ENCODE results near the gene MICALL1.

The MICALL1 gene

GRCh38 chr22:37916311-37916710 is 10.2 kb downstream of the MICALL1 start:
- TF ChIP-seq CTCF (IDR thresholded peaks at IDR 0.05; ENCODE audit: insufficient read depth, missing control alignments) = no peak
- DNase-seq (ENCODE audit: insufficient read length, low spot score) = no peak
- no peak for FAIRE-seq

- no peak for FAIRE-seq
- no peak for TF ChIP-seq CTCF (IDR thresholded peaks at IDR 0.05; ENCODE audit: insufficient read depth, missing control alignments)
- no peak for DNase-seq (ENCODE audit: insufficient read length, low spot score)
These were observed 11.9 kb downstream of the MICALL1 start for GRCh38 chr22:37917874-37918548.

- no peak for DNase-seq (ENCODE audit: insufficient read length, low spot score)
- FAIRE-seq = no peak
- TF ChIP-seq CTCF (IDR thresholded peaks at IDR 0.05; ENCODE audit: insufficient read depth, missing control alignments) = no peak
These were observed 12.6 kb downstream of the MICALL1 start for GRCh38 chr22:37918580-37919270.

- no peak for TF ChIP-seq CTCF (IDR thresholded peaks at IDR 0.05; ENCODE audit: insufficient read depth, missing control alignments)
- FAIRE-seq = no peak
These were observed 14.0 kb downstream of the MICALL1 start for GRCh38 chr22:37920126-37920525.

GRCh38 chr22:37922191-37922590 is 16.1 kb downstream of the MICALL1 start:
- DNase-seq (ENCODE audit: insufficient read length, low spot score) = no peak
- no peak for FAIRE-seq

More at GRCh38 chr22:37920126-37920525, 14.0 kb downstream of the MICALL1 start:
- no peak for DNase-seq (ENCODE audit: insufficient read length, low spot score)

GRCh38 chr22:37923927-37924326 is 17.8 kb downstream of the MICALL1 start:
- FAIRE-seq = no peak

More at GRCh38 chr22:37922191-37922590, 16.1 kb downstream of the MICALL1 start:
- TF ChIP-seq CTCF (IDR thresholded peaks at IDR 0.05; ENCODE audit: insufficient read depth, missing control alignments) = no peak

More at GRCh38 chr22:37923927-37924326, 17.8 kb downstream of the MICALL1 start:
- DNase-seq (ENCODE audit: insufficient read length, low spot score) = no peak
- no peak for TF ChIP-seq CTCF (IDR thresholded peaks at IDR 0.05; ENCODE audit: insufficient read depth, missing control alignments)

All from D721Med (cell line).